ENCODE measurements around the gene PKNOX2.

Gene PKNOX2

GRCh38 chr11:125236072-125236825 is 71.7 kb downstream of the PKNOX2 start:
- DNase-seq (ENCODE audit: low read depth): no peak

DNA sequence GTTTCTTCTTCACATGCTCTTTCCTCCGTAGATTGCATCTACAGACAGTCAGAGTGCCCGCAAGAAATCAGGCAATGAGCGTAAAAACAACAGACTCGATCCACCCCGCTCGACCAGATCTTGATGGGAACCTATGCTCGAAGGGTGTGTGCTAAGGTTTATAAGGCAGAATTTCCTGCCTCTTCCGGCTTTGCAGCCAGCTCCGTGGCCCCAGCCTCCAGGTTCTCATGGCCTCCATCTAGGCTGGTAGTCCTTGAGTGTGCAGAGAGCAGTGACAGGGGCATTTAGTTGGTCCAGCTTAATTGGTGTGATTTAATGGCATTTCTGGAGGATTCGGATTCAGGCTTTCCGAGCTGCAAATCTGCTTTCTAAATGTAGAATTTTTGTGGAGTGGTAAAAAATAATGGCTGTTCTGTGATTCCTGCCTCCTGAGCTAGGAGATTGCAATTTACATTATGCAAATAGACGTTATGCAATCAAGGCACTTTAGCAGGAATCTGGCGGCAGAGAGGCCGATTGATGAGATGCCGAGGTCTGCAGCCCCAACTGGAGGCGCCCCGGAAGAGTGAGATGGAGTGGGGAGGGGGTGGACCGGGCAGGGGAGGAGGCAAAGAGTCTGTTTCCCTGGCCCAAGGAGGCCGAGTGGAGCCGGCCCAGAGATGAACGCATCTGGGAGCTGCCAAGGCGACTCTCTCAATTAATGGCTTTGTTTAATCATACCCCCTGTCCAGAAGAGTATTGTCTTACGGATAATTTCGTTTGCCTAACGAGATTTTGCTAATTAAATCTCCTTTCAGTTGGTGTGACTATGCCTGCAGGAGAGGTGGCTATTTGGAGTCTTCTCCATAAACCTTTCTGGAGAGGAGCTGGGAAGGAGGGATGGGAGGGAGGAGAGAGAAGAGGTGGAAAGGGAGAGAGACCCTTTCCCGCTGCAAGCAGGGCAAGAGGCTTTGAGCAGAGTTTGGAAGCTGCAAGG is 75.3 kb downstream of the PKNOX2 start:
- DNase-seq (ENCODE audit: low read depth): no peak

GRCh38 chr11:125241104-125241503 is 76.6 kb downstream of the PKNOX2 start:
- DNase-seq (ENCODE audit: low read depth): no peak

GRCh38 chr11:125242141-125242775 is 77.7 kb downstream of the PKNOX2 start:
- DNase-seq (ENCODE audit: low read depth): no peak

GRCh38 chr11:125244166-125244565 is 79.6 kb downstream of the PKNOX2 start:
- no peak for DNase-seq (ENCODE audit: low read depth)

DNA sequence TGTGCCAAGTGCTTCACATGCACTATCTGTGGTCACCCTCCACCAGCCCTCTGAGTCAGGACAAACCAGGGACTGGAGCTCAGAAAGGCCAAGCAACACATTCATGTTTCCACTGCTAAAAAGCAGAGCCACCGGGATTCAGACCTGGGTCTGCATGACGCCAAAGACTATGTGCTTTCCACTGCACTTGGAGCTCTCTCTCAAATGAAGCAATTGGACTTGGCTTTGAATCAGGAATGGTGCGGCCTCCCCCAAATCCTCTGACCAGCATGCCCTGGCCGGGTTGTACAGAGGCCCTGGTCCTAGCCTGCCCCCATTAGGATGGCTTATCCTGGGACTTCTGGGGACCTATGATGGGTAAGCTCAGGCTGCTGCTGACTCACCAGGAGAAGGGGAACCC is 80.7 kb downstream of the PKNOX2 start:
- no peak for DNase-seq (ENCODE audit: low read depth)

GRCh38 chr11:125247431-125247830 is 82.9 kb downstream of the PKNOX2 start:
- DNase-seq (ENCODE audit: low read depth): no peak

- DNase-seq (ENCODE audit: low read depth): no peak
These were observed 86.0 kb downstream of the PKNOX2 start for GRCh38 chr11:125250318-125251213.

GRCh38 chr11:125251214-125251545 is 86.6 kb downstream of the PKNOX2 start:
- DNase-seq (ENCODE audit: low read depth): no peak

- no peak for DNase-seq (ENCODE audit: low read depth)
These were observed 87.4 kb downstream of the PKNOX2 start for GRCh38 chr11:125251956-125252355.

GRCh38 chr11:125253289-125253688 is 88.7 kb downstream of the PKNOX2 start:
- no peak for DNase-seq (ENCODE audit: low read depth)

- DNase-seq (ENCODE audit: low read depth): no peak
These were observed 89.4 kb downstream of the PKNOX2 start for GRCh38 chr11:125253795-125254525.

GRCh38 chr11:125256541-125257189 is 92.1 kb downstream of the PKNOX2 start:
- no peak for DNase-seq (ENCODE audit: low read depth)

GRCh38 chr11:125257190-125257579 is 92.6 kb downstream of the PKNOX2 start:
- DNase-seq (ENCODE audit: low read depth): no peak

DNA sequence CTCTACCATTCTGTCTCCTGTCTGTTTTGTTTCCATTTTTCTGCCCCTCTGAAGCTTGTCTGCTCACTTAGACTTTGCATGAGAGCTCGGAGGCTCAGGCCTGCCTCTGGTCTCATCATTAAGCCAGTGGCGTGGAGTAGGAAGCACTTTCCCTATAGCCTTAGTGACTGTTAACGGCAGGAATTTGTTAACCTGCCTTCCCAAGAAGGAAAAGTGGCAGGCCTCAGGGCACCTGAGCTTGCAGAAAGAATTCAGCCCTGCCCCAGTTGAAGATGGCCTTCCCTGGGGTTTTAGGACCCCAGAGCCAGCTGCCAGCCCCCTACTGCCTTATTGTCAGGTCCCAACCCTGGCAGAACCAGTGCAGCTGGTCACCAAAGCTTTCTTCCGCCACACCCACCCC is 93.2 kb downstream of the PKNOX2 start:
- DNase-seq (ENCODE audit: low read depth): no peak

- DNase-seq (ENCODE audit: low read depth): no peak
These were observed 93.9 kb downstream of the PKNOX2 start for GRCh38 chr11:125258291-125259032.

DNA sequence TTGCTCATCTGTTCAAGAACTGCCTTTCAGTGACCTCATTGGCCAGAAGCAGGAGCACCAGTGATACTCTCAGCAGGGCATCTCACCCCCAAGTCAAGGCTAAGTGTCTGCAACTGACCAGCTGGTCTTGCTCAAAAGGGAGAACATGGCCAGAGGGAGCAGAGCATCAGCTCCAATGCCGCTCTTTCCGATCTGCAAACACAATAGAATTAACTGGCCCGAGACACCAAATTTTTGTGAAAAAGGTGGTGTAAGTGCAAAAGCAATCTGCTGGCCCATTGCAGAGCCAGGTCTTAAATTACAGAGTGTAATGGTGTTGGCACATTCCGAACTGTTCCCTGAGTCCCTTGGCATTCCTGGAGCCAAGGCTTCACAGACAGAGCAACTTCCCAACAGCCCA is 97.0 kb downstream of the PKNOX2 start:
- no peak for DNase-seq (ENCODE audit: low read depth)

- DNase-seq (ENCODE audit: low read depth): no peak
These were observed 97.8 kb downstream of the PKNOX2 start for GRCh38 chr11:125262194-125262829.

DNA sequence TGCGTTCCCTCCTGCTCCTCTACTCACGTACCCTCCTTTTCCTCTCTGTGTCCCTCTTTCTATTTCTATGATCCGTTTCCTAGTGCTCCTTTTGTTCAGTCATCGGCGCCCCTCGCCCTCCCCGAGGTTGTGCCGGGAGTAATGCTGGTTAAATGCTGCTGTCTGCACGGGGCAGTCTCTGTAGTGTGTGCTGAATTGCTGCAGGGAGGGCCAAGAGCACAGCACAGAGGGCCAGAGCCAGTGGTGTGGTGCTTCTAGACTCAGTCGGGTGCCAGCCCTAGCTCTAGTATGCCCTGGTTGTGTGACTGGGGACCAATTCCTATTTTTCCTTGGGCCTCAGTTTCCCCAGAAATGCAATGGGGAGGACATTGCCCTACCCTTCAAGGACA is 98.3 kb downstream of the PKNOX2 start:
- no peak for DNase-seq (ENCODE audit: low read depth)

Measured in stromal cell of bone marrow (primary cell).